Natural killer cell (primary cell): ENCODE data around the gene CMTM1. TPM values are rescaled to one million over a fixed set of nuclear protein-coding genes. Genes with fewer than 3 reads are reported as not detected.

Experiments used
- ATAC-seq, 3 donors: fragments of 150-1000 bp in 2 of 3; fragments of 200-7000 bp in 1 of 3; cut with Tn5 transposase; 1 replicate in 1 of 3; 2 replicates in 2 of 3; pipeline ENCODE4 v1.10.0; 2021; ENCODE audit warnings: mild to moderate bottlenecking in 2 of 3, moderate library complexity in 2 of 3
- DNase-seq, 2 donors: peaks; one replicate each; pipeline versions ENCODE4 v3.0.0 to v3.0.0-alpha.2; 2013 to 2021; ENCODE audit warnings: mixed read lengths in 1 of 2
- H3K27ac ChIP-seq: one replicate; pipeline ENCODE4 v1.5.1; 2013; ENCODE audit warnings: mild to moderate bottlenecking, low read length
- H3K27me3 ChIP-seq: one replicate; pipeline ENCODE4 v1.6.1; 2013; ENCODE audit warnings: low read length; ENCODE audit not compliant: control insufficient read depth, insufficient read depth
- H3K36me3 ChIP-seq: one replicate; pipeline ENCODE4 v1.6.1; 2013; ENCODE audit warnings: low read length; ENCODE audit not compliant: control insufficient read depth, insufficient read depth
- H3K4me1 ChIP-seq: one replicate; pipeline ENCODE4 v1.6.1; 2013; ENCODE audit warnings: low read length; ENCODE audit not compliant: control insufficient read depth, insufficient read depth
- H3K4me3 ChIP-seq: one replicate; pipeline ENCODE4 v1.5.1; 2013; ENCODE audit warnings: low read length
- H3K9me3 ChIP-seq: one replicate; pipeline ENCODE4 v1.6.1; 2013; ENCODE audit warnings: low read length; ENCODE audit not compliant: control insufficient read depth, insufficient read depth
- H3K27ac Mint-ChIP-seq, 2 donors: one replicate each; pipeline ENCODE4 v1.8.0; 2022; ENCODE audit warnings: mild to moderate bottlenecking in 2 of 2, mixed read lengths in 2 of 2, moderate library complexity in 1 of 2
- H3K27me3 Mint-ChIP-seq, 2 donors: one replicate each; pipeline ENCODE4 v1.8.0; 2022; ENCODE audit warnings: low read depth in 2 of 2, mixed read lengths in 2 of 2
- H3K36me3 Mint-ChIP-seq: one replicate; pipeline ENCODE4 v1.8.0; 2022; ENCODE audit warnings: mixed read lengths
- H3K4me1 Mint-ChIP-seq, 2 donors: one replicate each; pipeline ENCODE4 v1.8.0; 2022; ENCODE audit warnings: mixed read lengths in 2 of 2
- H3K4me3 Mint-ChIP-seq: one replicate; pipeline ENCODE4 v1.8.0; 2022; ENCODE audit warnings: mild to moderate bottlenecking, moderate library complexity, mixed read lengths
- H3K9me3 Mint-ChIP-seq, 2 donors: one replicate each; pipeline ENCODE4 v1.8.0; 2022; ENCODE audit warnings: mixed read lengths in 2 of 2
- CTCF ChIP-seq: fragments of 200-600 bp; IDR thresholded peaks from one replicate; pipeline ENCODE4 v1.8.0; 2022; ENCODE audit warnings: antibody characterized with exemption
- WGBS: methylation state at CpG from one replicate; pipeline ENCODE4 v1.1.7; 2013; ENCODE audit warnings: missing lambda C conversion rate; ENCODE audit not compliant: insufficient coverage; 5-methylcytosine and 5-hydroxymethylcytosine counted together
- intact Hi-C: fragments of 100-400 bp; cut with micrococcal nuclease; formaldehyde crosslinking; loops from one replicate; pipeline ENCODE4 v1.14.2; 2022
- total RNA-seq, 4 donors: library from RNA; stranded (reverse); fragments of 120-200 nt in 1 of 4; gene quantifications; one replicate each; pipeline versions ENCODE4 v1.2.3 to v1.2.4, GENCODE V29; 2013 to 2022

The CMTM1 gene
- total RNA-seq, 3 donors from 2014 or later (not counting 1 experiment from before 2014, with no cell fraction given): 4.4 to 8.5 (median 7.8) TPM

GRCh38 chr16:66587881-66588600 lies 21.8 kb downstream of the CMTM1 start:
- WGBS: 61% methylated on average over 6 of the region's 7 CpGs
- H3K36me3 ChIP-seq: no peaks in the 10 kb centered on the region
- no peak overlapping the region for H3K27ac Mint-ChIP-seq
- peaks cover 16 to 17% of the 10 kb centered on the region in 2 donors for H3K4me1 Mint-ChIP-seq
- H3K27me3 Mint-ChIP-seq: peaks cover 0 to 2% of the 10 kb centered on the region in 2 donors
- H3K4me3 Mint-ChIP-seq: no peak overlapping the region
- H3K9me3 Mint-ChIP-seq: no peaks in the 10 kb centered on the region
- no peak overlapping the region for H3K27ac ChIP-seq
- H3K4me1 ChIP-seq: peaks cover 15% of the 10 kb centered on the region
- no peaks in the 10 kb centered on the region for H3K9me3 ChIP-seq
- TF ChIP-seq CTCF: no peak
- ATAC-seq: no peak
- H3K4me3 ChIP-seq: no peak overlapping the region
- no peaks in the 10 kb centered on the region for H3K27me3 ChIP-seq
- no peaks in the 10 kb centered on the region for H3K36me3 Mint-ChIP-seq
- no peak for DNase-seq
- intact Hi-C loops: loop anchor here (5.0 kb wide), 1 partner anchor 71 kb away; no protein-coding TSS in a partner anchor

GRCh38 chr16:66588981-66589713 lies 22.9 kb downstream of the CMTM1 start:
- Mint-ChIP-seq H3K4me1 (peaks cover 16 to 17% of the 10 kb centered on the region in 2 donors), H3K36me3 (no peaks in the 10 kb centered on the region), H3K9me3 (no peaks in the 10 kb centered on the region), H3K27me3 (peaks cover 0 to 2% of the 10 kb centered on the region in 2 donors), H3K27ac (peak overlapping the region; percentile 19 to 63), H3K4me3 (peak overlapping the region; percentile 77)
- no peak overlapping the region for H3K4me3 ChIP-seq
- intact Hi-C loops: loop anchor here (1.0 to 5.0 kb wide), 3 partner anchors 72 to 183 kb away; no protein-coding TSS in a partner anchor
- ATAC-seq (peak; percentile 98 to 100 (median 99)), DNase-seq (peak; percentile 60 to 82)
- H3K4me1 ChIP-seq: peaks cover 15% of the 10 kb centered on the region
- 67% methylated on average over 8 of the region's 8 CpGs for WGBS
- TF ChIP-seq CTCF: peak; percentile 86
- H3K27me3 ChIP-seq: no peaks in the 10 kb centered on the region
- no peaks in the 10 kb centered on the region for H3K9me3 ChIP-seq
- no peak overlapping the region for H3K27ac ChIP-seq
- H3K36me3 ChIP-seq: no peaks in the 10 kb centered on the region

GRCh38 chr16:66590322-66590721 lies 24.1 kb downstream of the CMTM1 start:
- no peaks in the 10 kb centered on the region for H3K27me3 ChIP-seq
- peaks cover 16 to 17% of the 10 kb centered on the region in 2 donors for H3K4me1 Mint-ChIP-seq
- H3K36me3 Mint-ChIP-seq: no peaks in the 10 kb centered on the region
- WGBS: 5% methylated on average over 8 of the region's 8 CpGs
- intact Hi-C loops: no loop called here
- no peaks in the 10 kb centered on the region for H3K9me3 ChIP-seq
- H3K9me3 Mint-ChIP-seq: no peaks in the 10 kb centered on the region
- peak overlapping the region in 1 of 2 donors; percentile 42 for H3K27ac Mint-ChIP-seq
- peak in 2 of 3 donors; percentile 15 to 28 for ATAC-seq
- H3K36me3 ChIP-seq: no peaks in the 10 kb centered on the region
- H3K4me3 ChIP-seq: peak overlapping the region; percentile 34
- DNase-seq: peak in 1 of 2 donors; percentile 74
- H3K4me3 Mint-ChIP-seq: peak overlapping the region; percentile 77
- H3K27me3 Mint-ChIP-seq: peaks cover 0 to 2% of the 10 kb centered on the region in 2 donors
- H3K27ac ChIP-seq: no peak overlapping the region
- TF ChIP-seq CTCF: no peak
- H3K4me1 ChIP-seq: peaks cover 15% of the 10 kb centered on the region
